Neural cell (in vitro differentiated cells): ENCODE results near the gene ALPG. TPM values are rescaled to one million over a fixed set of nuclear protein-coding genes. Genes with fewer than 3 reads are reported as not detected.

Experiments
- H2AFZ ChIP-seq: fragments of 200-600, 300-800 bp; sonication (generic), shearing (Covaris generic); 2 replicates; pipeline ENCODE4 v1.6.0; 2014; ENCODE audit warnings: low read depth, mild to moderate bottlenecking, antibody characterized with exemption, low read length, moderate library complexity
- H3F3A ChIP-seq: fragments of 200-600 bp; shearing (Covaris generic); 2 replicates; pipeline ENCODE4 v1.6.1; 2016; ENCODE audit warnings: mild to moderate bottlenecking, moderate library complexity, mixed read lengths, antibody characterized with exemption, low read length; ENCODE audit not compliant: insufficient read depth, poor library complexity, severe bottlenecking
- H3K27ac ChIP-seq: fragments of 200-600, 300-800 bp; sonication (generic), shearing (Covaris generic); 2 replicates; pipeline ENCODE4 v1.5.1; 2014; ENCODE audit warnings: mild to moderate bottlenecking, low read length, moderate library complexity
- H3K27me3 ChIP-seq: fragments of 300-800, 200-600 bp; sonication (generic), shearing (Covaris generic); 2 replicates; pipeline ENCODE4 v1.6.0; 2014; ENCODE audit warnings: mild to moderate bottlenecking, low read depth, low read length, moderate library complexity; ENCODE audit not compliant: insufficient read depth
- H3K36me3 ChIP-seq: fragments of 300-800, 200-600 bp; sonication (generic), shearing (Covaris generic); 2 replicates; pipeline ENCODE4 v1.5.1; 2014; ENCODE audit warnings: mild to moderate bottlenecking, antibody characterized with exemption, low read length, moderate library complexity; ENCODE audit not compliant: insufficient read depth
- H3K4me2 ChIP-seq: fragments of 300-800, 200-600 bp; sonication (generic), shearing (Covaris generic); 2 replicates; pipeline ENCODE4 v1.6.0; 2014; ENCODE audit warnings: mild to moderate bottlenecking, low read length
- H3K4me3 ChIP-seq: fragments of 300-800, 200-600 bp; sonication (generic), shearing (Covaris generic); 2 replicates; pipeline ENCODE4 v1.5.1; 2014; ENCODE audit warnings: mild to moderate bottlenecking, low read length, moderate library complexity
- H3K79me2 ChIP-seq: fragments of 200-600 bp; shearing (Covaris generic); replicated peaks from 2 replicates; pipeline ENCODE4 v1.6.0; 2014; ENCODE audit warnings: mild to moderate bottlenecking, low read length, moderate library complexity; ENCODE audit not compliant: insufficient read depth
- H3K9ac ChIP-seq: fragments of 300-800, 200-600 bp; sonication (generic), shearing (Covaris generic); 2 replicates; pipeline ENCODE4 v1.6.1; 2016; ENCODE audit warnings: mild to moderate bottlenecking, low read length, mixed read lengths
- H3K9me2 ChIP-seq: fragments of 200-600 bp; shearing (Covaris generic); 2 replicates; pipeline ENCODE4 v1.6.1; 2016; ENCODE audit warnings: mild to moderate bottlenecking, low read length, mixed read lengths; ENCODE audit not compliant: insufficient read depth
- H3K9me3 ChIP-seq: fragments of 200-600, 300-800 bp; sonication (generic), shearing (Covaris generic); 2 replicates; pipeline ENCODE4 v1.6.1; 2016; ENCODE audit warnings: mild to moderate bottlenecking, mixed run types, low read length, moderate library complexity, mixed read lengths
- H4K20me1 ChIP-seq: fragments of 200-600 bp; shearing (Covaris generic); 2 replicates; pipeline ENCODE4 v1.6.1; 2016; ENCODE audit warnings: mild to moderate bottlenecking, mixed run types; ENCODE audit not compliant: insufficient read depth
- CTCF ChIP-seq: fragments of 450-650 bp; IDR thresholded peaks from 2 replicates; pipeline ENCODE4 v1.5.1; 2014; ENCODE audit warnings: antibody characterized with exemption, mild to moderate bottlenecking, moderate library complexity; ENCODE audit not compliant: poor library complexity, severe bottlenecking
- EP300 ChIP-seq: fragments of 450-650 bp; conservative IDR thresholded peaks from 2 replicates; pipeline ENCODE4 v1.6.1; 2014; ENCODE audit warnings: antibody characterized with exemption, mild to moderate bottlenecking, moderate library complexity; ENCODE audit not compliant: poor library complexity, severe bottlenecking
- EZH2 ChIP-seq: fragments of 200-600, 300-800 bp; shearing (Covaris generic), sonication (generic); IDR thresholded peaks from 2 replicates; pipeline ENCODE4 v1.6.1; 2014; ENCODE audit warnings: antibody characterized with exemption, low read length, borderline replicate concordance, mild to moderate bottlenecking; ENCODE audit not compliant: insufficient read depth, poor library complexity, severe bottlenecking
- MXI1 ChIP-seq: fragments of 450-650 bp; conservative IDR thresholded peaks from 2 replicates; pipeline ENCODE4 v1.6.1; 2014; ENCODE audit warnings: antibody characterized with exemption, mild to moderate bottlenecking; ENCODE audit not compliant: poor library complexity, severe bottlenecking
- POLR2AphosphoS5 ChIP-seq: IDR thresholded peaks from 2 replicates; pipeline ENCODE4 v1.6.1; 2012
- RAD21 ChIP-seq: fragments of 450-650 bp; conservative IDR thresholded peaks from 2 replicates; pipeline ENCODE4 v1.6.1; 2014; ENCODE audit warnings: antibody characterized with exemption, mild to moderate bottlenecking, moderate library complexity
- REST ChIP-seq: IDR thresholded peaks from 2 replicates; pipeline ENCODE4 v1.6.1; 2012; ENCODE audit warnings: borderline replicate concordance
- SMC3 ChIP-seq: fragments of 450-650 bp; conservative IDR thresholded peaks from 2 replicates; pipeline ENCODE4 v1.6.1; 2014; ENCODE audit warnings: antibody characterized with exemption, mild to moderate bottlenecking, moderate library complexity; ENCODE audit not compliant: poor library complexity
- polyA plus RNA-seq: library from polyadenylated mRNA; depleted of rRNA; stranded (reverse); fragments of >200 nt; gene quantifications from 2 replicates; pipeline ENCODE4 v1.2.3, GENCODE V29; 2014

ALPG gene
- polyA plus RNA-seq, 1 donor from 2014 or later, result not detected

- H3K4me3 ChIP-seq, result peak overlapping the region; percentile 56
- no peak overlapping the region for H2AFZ ChIP-seq
- no peak overlapping the region for H3K27ac ChIP-seq
- H3K9me3 ChIP-seq, result no peaks in the 10 kb centered on the region
- no peak overlapping the region for H3K9ac ChIP-seq
- H4K20me1 ChIP-seq, result no peaks in the 10 kb centered on the region
- TF ChIP-seq POLR2AphosphoS5 (no peak), EZH2 (peak; percentile 83)
- H3K9me2 ChIP-seq, result no peaks in the 10 kb centered on the region
- H3K4me2 ChIP-seq, result no peak overlapping the region
- no peaks in the 10 kb centered on the region for H3K79me2 ChIP-seq
- peaks cover 80% of the 10 kb centered on the region for H3K27me3 ChIP-seq
- no peaks in the 10 kb centered on the region for H3F3A ChIP-seq
- H3K36me3 ChIP-seq, result no peaks in the 10 kb centered on the region
Measured at GRCh38 chr2:232386740-232387450, 19.7 kb upstream of the ALPG start.

DNA sequence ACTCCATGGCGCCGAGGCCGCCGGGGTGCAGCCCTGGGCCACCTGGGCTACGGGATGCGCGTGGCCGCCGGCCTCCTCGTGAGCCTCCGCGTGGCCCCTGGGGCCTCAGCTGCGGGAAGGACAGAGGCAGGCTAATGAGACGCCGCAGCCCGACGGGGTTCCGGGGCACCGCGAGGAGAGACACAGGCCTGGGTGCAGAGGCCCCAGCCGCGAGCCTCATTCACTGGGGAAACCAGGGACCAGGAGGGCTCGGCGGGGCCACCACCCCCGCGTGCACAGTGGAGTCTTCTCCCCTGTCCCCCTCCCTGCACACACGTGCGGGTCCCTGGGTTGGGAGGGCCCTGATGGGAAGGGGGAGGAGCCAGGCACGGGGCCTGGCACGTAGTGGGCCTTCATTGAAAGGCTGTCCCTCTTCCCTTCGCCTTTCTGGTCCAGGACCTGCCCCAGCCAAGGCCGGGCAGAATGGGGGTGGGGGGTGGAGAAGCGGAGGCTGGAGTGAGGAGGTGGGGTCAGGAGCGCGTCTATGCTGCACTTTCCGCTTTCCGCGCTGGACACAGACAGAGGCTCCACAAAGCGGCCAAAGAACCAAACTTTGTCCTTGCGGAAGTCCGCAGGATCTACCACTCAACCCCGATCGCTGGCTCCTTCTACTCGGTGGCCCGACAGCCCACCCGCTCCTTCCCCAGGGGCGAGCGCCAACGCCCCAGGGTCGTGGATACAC, 19.0 kb upstream of the ALPG start:
- Histone ChIP-seq H3K79me2 (no peaks in the 10 kb centered on the region), H3K27ac (no peak overlapping the region), H3K4me3 (peak overlapping the region; percentile 50), H3K9me3 (no peaks in the 10 kb centered on the region), H3K4me2 (no peak overlapping the region), H4K20me1 (no peaks in the 10 kb centered on the region), H3K36me3 (no peaks in the 10 kb centered on the region), H3K9me2 (no peaks in the 10 kb centered on the region), H3K27me3 (peaks cover 80% of the 10 kb centered on the region), H2AFZ (no peak overlapping the region), H3K9ac (no peak overlapping the region), H3F3A (no peaks in the 10 kb centered on the region)
- TF ChIP-seq EP300, result no peak
- no peak for TF ChIP-seq CTCF
- TF ChIP-seq MXI1, result no peak
- no peak for TF ChIP-seq SMC3
- no peak for TF ChIP-seq EZH2
- no peak for TF ChIP-seq REST
- TF ChIP-seq RAD21, result no peak
